HEK293 (cell line): Measurements from ENCODE around the gene RORC.

ENCODE experiments used
- CTCF ChIP-seq: fragments of 450-650 bp; formaldehyde crosslinking; IDR thresholded peaks from 2 replicates; pipeline ENCODE4 v1.5.1; 2016; ENCODE audit warnings: missing biosample characterization, missing genetic modification characterization
- ZNF155 ChIP-seq: fragments of 450-650 bp; formaldehyde crosslinking; IDR thresholded peaks from 2 replicates; pipeline ENCODE4 v1.5.1; 2016; ENCODE audit warnings: missing biosample characterization, missing genetic modification characterization

DNA sequence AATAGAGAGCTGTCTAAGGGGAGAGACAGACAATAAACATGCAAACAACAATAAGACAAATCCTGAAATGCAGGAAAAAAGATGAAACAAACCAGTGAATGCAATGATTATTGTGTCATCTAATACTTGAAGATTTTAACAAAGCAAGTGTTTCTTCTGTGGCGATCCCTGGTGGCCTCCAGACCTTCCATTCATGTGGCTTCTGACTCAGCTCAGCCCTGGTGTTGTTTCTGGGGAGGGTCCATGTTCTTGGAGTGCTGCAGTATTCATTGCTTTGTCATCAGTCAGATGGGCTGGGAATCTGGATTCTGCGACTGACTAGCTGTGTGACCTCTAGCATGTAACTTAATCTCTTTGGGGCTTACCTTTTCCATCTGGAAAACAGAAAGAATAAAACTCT is 9.5 kb upstream of the RORC start:
- TF ChIP-seq CTCF (no peak), ZNF155 (no peak)
